IPS-NIHi7 (cell line): ENCODE measurements around the gene MREG.

Source experiments
- DNase-seq: peaks from one replicate; pipeline ENCODE4 v3.0.0; 2012; ENCODE audit warnings: mixed read lengths; ENCODE audit errors: extremely low spot score

Gene MREG

DNA sequence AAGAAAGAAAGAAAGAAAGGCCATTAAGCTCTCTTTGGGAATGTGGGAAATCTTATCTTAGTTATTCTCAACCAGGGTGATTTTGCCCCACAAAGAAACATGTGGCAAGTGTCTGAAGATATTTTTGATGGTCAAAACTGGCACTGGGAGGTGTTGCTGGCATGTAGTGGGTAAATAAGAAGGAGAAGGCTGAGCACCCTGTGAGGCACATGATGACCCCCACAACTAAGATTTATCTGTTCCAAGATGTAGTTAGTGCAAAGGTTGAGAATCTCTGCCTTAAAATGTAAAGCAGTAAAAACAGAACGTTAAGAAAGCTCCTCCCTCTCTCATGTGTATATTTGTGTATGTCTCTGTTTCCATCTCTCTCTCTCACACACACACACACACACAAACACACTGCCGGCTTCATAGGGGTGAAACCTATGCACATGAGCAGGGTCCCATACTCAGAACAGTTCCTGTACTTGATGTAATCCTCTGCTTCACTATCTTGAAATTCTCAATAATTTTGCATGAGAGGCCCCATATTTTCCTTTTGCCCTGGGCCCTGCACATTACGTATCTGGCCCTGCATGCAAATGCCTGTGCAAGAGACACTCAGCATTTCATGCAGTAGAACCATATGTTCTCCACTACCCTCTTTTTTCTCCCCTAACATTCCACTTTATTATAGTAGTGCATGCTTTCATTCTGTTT lies 94.3 kb downstream of the MREG start:
- DNase-seq = no peak

DNA sequence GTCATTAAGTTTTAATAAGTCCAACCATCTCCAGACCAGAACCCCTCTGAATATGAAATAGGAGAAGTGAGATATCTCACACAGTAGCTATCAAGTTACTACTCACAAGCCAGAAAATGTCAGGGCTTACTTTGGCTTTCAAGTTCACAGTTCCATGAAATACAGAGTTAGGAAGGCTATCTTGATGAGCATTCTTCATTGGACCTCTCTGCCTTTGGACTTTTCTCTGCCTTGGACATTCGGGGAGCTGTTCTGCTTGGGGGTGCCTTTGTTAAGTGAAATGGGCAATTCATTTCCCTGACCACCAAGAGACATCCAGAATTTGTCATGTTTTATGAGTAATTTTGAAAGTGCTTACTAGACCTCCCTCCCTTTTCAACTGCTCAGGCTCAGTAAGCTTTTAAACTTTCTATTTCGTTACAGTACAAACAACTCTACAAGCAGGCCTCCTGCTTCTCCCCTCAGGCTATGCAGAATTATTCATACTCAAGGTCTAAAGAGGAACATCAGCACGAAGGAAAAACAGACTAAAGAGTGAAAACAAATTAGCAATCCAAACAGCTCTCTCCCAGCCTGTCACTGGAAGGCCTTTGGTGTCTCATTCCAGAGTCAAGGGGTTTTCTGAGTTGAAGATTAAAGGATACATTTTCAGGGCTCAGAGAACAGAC lies 95.3 kb downstream of the MREG start:
- DNase-seq = no peak

DNA sequence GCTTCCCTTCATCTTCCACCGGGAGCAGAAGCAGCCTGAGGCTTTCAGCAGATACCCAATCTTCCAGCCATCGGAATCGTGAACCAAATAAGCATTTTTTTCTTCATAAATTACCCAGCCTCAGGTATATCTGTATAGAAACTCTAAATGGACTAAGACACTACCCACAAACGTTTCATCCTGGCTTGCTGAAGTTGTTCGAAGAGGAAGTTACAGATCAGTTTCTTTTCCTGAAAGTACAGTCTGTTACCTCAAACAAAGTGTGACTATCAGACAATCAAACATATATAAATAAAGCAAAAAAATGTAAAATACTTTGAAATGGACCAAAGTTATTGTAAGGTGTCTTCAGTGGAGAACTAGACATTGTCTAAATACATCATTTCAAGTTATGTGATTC lies 97.9 kb downstream of the MREG start:
- DNase-seq = no peak

DNA sequence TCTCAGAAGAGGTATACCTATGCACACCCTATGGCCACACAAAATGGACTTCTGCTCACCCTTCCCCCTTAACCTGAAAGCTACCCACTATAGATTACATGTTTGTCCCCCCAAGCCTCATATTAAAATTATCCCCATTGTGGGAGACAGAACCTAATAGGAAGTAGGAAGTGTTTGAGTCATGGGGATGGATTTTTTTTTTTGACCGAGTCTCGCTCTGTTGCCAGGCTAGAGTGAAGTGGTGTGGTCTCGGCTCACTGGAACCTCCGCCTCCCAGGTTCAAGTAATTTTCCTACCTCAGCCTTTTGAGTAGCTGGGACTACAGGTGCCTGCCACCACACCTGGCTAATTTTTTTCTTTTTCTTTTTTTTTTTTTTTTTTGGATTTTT lies 98.6 kb downstream of the MREG start:
- no peak for DNase-seq

DNA sequence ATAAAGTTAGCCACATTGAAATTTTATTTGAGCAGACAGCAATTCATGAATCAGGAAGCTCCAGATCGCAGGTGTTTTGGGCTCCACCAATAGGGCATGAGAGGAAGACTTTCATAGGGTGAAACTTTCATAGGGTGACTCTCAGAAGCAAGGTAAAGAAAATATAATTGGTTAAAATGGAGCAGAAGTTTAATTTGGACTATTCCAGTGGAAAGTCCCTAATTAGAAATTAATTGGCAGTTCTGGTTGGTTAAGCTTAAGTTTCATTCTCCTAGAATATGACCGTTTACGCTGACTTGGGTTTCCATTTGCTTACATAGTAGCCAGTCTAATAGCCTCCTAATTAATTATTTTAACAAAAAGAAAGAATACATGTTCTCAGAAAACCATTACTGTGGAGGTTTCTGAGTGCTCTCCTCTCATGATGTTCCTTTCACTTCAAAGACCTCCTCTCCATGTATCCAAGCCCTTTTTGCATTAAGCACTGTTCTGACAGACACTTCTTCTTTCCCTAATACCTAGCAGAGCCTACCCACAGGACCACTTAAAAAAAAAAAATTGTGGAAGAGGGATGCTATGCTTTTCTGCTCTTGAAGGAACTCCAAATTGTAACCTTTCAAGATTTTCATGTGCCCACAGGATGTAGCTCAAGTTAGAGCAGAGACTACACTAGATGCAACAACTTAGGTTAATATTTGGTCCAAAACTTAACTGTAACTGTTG lies 99.1 kb downstream of the MREG start:
- no peak for DNase-seq

DNA sequence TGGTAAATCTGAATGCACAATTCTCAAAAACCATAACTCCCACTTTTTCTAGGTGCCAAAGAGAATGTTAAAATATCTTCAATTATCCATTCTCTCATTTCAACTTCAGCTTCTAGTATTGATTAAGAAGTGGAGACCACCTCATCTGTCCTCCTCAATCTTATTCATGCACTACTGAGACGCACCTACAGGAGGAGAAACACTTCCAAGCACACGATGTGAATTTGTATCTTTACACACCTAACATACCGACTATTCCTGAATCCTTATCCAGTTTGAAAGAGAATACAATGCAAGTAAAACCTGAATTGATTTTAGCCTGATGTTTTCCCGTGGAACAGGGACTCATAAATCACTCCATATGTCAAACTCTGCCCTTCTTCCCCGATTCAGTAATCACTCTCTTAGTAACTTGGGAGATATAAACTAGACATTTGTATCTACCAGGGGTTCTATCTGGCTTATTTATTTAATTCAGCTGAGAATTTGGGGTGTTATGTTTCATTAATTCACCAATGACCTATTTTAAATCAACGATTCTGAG lies 101.0 kb downstream of the MREG start:
- no peak for DNase-seq

DNA sequence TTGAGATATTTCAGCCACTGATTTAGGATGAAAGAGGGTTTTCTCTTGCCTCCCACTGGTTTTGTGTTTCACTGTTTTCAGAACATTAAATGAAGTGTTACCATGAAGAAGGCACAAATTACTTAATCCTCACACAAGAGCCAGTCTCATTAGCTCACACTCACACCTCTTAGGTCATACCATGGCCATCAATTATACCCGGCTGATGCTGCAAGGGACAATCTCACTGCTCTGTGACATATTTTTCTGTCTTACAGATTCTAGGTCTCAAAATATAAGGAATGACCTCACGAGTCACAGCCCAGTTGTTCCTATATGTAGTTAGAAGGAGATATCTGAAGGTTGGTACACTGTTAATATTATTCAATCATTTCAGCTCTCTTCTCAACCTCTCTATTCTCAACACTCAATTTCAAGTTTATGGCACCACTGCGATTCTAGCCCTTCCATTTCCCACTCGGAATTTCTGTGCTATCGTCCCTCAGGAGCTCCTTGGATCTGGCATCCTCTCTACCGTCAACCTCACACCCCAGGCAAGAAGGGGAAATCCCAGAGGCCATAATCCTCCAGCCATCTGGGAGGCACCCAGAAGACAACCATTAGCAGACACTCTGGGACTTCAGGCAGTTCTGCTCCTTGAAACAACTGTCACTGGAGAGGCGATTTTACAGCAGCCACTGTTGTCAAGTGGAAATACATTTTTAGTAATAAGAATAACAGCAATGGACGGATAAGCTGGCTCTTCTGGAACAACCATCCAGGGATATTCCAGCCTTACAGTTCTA lies 101.9 kb downstream of the MREG start:
- DNase-seq = no peak

DNA sequence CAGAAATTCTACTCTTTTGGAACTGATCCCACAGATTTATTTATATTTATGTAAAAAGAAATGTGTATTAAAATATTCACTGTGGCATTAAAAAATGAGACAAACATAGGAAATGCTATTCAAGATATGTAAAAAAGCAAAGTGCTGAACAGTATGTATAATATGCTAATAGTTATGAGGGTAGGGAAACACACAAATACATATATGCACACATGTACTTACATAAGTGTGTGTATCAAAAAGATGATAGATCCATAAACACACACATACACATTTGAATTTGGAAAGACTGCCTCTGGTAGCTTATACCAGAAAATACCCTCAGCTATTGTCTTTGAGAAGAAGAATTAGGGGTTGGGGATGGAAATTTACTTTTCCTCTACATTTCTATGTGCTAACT lies 103.2 kb downstream of the MREG start:
- no peak for DNase-seq

DNA sequence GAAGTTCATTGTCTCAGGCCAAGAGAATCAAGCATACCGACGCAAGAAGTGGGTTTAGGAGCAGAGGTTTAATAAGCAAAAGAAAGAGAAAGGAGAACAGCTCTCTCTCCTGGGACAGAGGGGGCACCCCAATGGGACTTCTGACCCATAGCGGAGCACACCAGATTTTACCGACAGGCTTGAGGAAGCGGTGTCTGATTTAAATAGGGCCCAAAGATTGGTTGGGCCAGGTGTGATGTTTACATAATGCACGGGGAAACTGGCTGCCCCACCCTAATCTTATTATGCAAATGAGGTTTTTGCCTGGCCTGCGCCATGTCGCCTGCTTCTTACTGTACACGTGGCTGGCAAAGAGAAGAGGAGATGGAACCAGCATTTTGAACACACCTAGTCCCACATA lies 106.2 kb downstream of the MREG start:
- no peak for DNase-seq

DNA sequence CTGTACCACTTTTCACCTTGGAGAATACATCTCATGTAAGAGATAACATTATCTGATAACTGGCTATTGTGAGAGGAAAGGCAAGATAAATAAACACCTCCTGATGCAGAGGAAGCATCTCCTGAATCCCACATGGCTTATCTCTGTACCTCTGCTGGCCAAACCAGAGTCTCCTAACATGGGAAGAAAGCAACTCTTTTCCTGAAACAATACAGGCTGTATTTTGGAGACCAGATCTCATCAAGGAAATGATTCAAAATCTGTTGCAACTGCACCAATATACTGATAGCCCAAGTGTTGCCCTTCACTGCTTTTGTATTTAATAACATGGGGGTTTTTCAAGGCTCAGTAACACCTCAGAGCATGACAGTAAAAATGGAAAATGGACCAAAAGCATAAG lies 106.9 kb downstream of the MREG start:
- no peak for DNase-seq

DNA sequence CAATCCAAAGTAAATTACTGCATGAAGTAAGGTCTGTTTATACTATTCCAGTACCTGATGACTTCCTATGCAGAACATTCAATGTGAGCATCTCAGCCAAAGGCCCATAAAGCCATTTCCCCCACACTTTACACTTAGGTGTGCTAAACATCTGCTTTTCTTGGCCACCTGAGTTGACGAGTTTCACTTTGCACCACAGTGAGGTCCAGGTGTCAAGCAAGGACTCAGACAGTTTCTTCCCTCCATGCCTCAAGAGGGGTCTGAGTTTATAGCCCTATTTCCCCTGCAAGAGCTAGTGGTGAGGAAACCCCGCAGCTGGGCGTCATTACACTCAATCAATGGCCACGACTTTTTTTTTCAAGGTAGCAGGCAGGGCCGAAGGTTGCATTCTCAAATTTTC lies 107.7 kb downstream of the MREG start:
- no peak for DNase-seq

DNA sequence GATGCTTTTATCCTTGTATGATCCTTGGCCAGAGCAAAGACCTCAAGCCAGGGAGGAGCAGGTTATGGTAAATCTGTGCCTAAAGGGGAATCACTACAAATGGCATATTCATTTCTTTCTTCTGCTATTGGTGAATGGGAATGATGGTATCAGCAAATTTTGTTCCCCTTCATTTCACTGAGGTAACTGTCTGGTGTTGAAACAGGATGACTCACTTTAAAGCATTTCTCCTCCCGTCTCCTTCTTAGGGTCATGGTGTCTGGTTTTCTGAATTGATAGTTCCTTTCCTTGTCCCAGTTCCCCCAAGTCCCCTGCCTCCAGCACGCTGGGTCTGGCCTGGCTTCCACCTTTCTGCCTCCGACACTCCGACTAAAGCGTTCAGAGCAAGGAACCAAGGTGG lies 109.2 kb downstream of the MREG start:
- DNase-seq = no peak

DNA sequence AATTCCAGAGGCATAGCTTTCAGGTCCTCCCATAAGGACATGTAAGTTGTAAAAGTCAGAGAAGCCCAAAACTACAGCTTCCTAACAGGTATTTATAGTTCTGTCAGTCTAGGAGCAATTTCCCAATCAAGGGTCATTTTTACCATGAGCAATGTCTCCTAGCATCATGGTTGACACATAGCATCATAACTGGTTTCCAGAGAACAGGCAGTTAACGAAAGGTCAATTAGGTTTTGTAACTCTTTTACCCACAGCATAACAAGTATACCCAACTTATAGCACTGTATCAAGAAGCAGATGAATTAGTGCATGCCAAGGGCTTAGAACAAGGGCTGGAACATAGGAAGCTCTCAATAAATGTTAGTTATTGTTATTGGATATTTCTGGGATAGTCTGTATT lies 110.1 kb downstream of the MREG start:
- DNase-seq = no peak

DNA sequence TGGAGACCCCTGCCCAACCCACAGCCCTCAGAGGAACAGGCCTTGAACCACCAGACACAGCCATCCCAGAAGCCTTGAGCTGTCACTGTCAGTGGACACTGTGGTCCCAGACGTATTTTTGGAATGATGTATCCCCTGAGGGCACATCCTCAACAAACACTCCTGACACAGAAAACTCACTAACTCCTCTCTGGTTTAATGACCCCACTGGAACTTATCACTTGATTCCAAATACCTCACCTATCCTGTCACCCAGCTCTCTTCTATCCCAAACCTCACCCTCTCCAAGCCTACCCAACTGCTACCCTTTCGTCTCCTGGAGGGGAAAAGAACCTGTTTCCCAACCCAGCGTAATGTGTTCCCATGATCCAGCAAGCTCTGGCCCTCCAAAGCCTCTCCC lies 111.6 kb downstream of the MREG start:
- DNase-seq = no peak

DNA sequence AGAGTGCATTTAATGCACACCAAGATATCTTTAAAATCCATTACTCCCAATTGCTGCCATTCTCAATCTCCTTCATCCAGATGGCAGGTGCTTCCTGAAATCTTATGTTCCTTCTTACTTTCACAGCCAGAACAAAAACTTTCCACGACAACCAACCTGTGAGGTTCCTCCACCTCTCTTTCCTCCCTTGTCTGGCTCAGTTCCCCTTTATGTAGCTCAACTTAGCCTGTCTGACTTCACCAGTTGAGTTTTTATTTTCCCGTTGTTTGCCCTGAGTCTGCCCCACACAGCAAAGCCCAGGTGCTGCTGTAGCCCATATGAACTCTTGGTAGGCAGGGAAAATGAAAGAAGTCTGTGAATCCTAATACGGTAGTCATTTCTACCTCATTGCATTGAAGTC lies 112.5 kb downstream of the MREG start:
- no peak for DNase-seq

DNA sequence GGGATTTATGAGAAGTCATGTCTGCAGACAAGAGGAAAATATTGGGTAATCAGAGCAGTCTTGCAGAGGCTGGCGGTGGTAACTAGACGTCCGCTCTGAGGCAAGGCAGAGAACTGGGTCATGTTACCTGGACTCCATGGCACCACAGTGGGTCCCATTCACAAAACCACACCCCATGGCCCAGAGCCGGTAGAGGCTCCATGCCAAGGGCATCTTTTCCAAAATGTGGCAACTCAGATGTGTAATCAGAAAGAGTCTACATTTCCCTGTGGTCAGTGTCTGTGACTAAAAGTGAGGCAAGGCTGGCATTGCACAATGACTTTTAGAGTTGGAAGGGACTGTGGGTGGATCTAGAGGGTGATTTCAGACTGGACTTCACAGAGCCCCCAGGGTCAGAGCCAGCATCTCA lies 113.1 kb downstream of the MREG start:
- DNase-seq = no peak

DNA sequence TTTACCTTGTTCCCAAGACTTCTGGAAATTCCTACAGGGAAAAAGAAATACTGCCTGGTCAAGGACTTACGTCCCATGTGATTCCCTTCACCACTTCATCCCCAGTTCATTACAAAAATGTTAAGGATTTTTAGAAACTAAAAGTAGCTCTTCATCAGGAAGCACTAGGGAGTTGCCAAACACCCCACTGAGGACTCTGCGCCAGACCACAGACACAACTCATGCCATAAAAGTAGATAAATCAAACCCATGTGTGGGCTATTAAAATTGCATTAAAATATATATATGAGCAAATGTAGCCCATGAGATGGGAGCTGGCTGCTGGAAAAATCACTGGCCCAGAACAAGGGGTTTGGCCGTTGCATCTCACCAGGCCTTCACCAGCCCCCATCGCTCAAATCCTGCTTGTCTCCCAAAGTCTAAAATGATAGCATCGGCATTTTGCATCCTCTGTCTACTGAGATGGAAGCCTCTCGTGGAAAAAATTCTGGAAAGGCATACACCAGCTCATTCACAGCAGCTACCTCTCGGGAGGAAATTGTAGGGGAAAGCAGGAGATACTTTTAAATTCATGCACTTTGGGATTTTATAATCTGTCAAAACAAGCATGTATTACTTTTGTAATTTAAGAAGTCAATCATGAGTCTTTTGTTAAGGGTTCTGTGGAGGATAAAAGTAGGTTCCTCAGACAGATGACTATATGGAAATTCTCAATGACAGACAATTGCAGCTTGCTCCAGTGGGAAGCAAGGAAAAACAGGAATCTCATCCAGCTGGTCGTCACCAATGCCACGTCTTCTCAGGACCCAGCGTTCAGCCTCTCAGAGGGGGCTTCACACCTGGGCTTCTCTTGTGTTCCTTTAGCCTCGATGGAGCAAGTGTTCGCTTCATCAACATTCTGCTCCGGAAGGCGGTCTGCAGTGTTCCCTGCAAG lies 113.9 kb downstream of the MREG start:
- DNase-seq = no peak

DNA sequence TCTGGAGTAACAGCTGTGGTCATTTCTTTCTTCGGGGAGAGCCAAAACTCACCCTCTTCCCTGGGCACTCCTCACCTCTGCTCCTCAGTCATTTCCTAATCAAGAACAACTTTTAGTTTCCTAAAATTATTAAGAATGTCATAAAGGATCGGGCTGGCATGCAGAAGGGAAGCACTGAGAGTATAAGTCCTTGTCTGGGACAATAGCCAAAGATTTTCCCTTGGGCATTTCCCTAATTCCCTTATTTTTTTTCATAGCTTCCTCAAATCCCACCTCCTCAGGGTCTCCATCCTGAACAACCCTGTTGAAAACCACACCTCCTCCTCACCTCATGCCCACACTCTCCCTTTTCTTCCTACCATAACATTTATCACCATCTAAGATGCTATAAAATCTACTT lies 115.0 kb downstream of the MREG start:
- no peak for DNase-seq

DNA sequence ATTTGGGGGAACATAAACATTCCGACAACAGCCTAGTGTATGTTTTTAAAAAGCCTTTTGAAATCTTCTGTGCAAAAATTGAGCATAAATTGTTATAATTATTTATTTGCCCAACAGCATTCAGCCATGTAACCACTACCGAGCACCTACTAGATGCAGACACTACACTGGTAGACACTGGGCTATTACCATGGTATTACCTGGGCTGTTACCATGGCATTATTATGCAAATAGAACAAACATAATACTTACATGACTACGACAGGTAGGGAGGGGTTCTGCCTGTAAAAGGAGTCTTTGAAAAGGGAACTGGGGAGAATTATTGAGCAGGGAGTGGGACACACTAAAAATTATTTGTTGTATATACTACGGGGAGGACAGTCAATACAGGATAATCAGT lies 116.4 kb downstream of the MREG start:
- no peak for DNase-seq

DNA sequence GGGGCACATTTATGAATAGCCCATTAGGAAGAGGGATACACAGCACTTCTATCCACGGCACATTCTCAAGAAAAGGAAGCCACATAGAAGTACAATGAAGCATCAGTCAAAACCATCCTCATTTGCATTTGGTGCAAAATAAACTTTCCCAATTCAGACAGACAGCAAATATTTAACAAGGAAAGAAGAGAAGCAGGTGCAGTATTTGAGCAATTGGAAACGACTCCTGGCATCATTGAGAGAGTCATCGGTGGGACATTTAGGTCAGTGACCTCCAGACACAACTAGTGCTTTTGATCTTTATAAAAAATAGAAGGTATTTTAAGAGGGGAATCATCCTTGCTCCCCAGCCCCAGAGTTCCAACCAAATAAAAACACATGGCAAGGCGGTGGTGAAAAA lies 118.0 kb downstream of the MREG start:
- DNase-seq = no peak
